Ovary (tissue), 9 donors: ENCODE results near the gene P2RY14. TPM values are rescaled to one million over a fixed set of nuclear protein-coding genes. Genes with fewer than 3 reads are reported as not detected.
"Not testable (repeated sequence)": the region's sequence is repeated elsewhere in the genome, so short reads cannot be mapped to it uniquely, and the experiment has no call there.

ENCODE experiments used
- DNase-seq, 5 donors: peaks; one replicate each; pipeline ENCODE4 v3.0.0-alpha.2; 2019 to 2020
- H3K27ac ChIP-seq, 2 donors: fragments of 200-600 bp; one replicate each; pipeline versions ENCODE4 v1.5.1 to v1.8.0; 2019 to 2022
- H3K27me3 ChIP-seq: fragments of 200-600 bp; one replicate; pipeline ENCODE4 v1.8.0; 2022
- H3K36me3 ChIP-seq: fragments of 200-600 bp; sonication (generic); one replicate; pipeline ENCODE4 v1.5.1; 2019
- H3K4me1 ChIP-seq: one replicate; pipeline ENCODE4 v1.8.1; 2013; ENCODE audit warnings: mild to moderate bottlenecking, moderate library complexity; ENCODE audit not compliant: insufficient read depth
- H3K4me3 ChIP-seq: fragments of 200-600 bp; sonication (generic); one replicate; pipeline ENCODE4 v1.5.1; 2017
- H3K9me3 ChIP-seq, 2 donors: fragments of 200-600 bp in 1 of 2; sonication (generic) in 1 of 2; one replicate each; pipeline versions ENCODE4 v1.5.1 to v1.8.1; 2013 to 2019; ENCODE audit warnings: mild to moderate bottlenecking in 1 of 2, moderate library complexity in 1 of 2
- EP300 ChIP-seq: sonication (generic); formaldehyde crosslinking; IDR thresholded peaks from one replicate; pipeline ENCODE4 v1.6.1; 2017; ENCODE audit warnings: antibody characterized with exemption
- POLR2A ChIP-seq: fragments of 450-650 bp; IDR thresholded peaks from one replicate; pipeline ENCODE4 v1.6.1; 2017; ENCODE audit warnings: antibody characterized with exemption, mild to moderate bottlenecking, moderate library complexity
- whole genome bisulfite sequencing, 3 donors: extraction: QIAGEN DNeasy Blood & Tissue Kit in 1 of 3; methylation state at CpG; one replicate each; pipeline versions ENCODE4 v1.1.5 to v1.1.7; 2013 to 2017; 5-methylcytosine and 5-hydroxymethylcytosine counted together
- intact Hi-C, 4 donors: fragments of 100-400 bp; cut with DNase I; formaldehyde crosslinking; loops; one replicate each; pipeline versions ENCODE4 v1.11.0 to v1.15.1; 2022 to 2023
- polyA plus RNA-seq, 2 donors: library from polyadenylated mRNA; stranded (reverse); fragments of 200-250 nt in 1 of 2; fragments of 350-450 nt in 1 of 2; fragmentation: Illumina TruSeq in 1 of 2; extraction: RNeasy Lipid Tissue Mini Kit (QIAGEN cat#74804) in 1 of 2; gene quantifications; one replicate each; pipeline ENCODE4 v1.2.3, GENCODE V29; 2013 to 2014
- total RNA-seq, 7 donors: library from RNA; depleted of rRNA in 2 of 7; stranded (reverse); fragments of >200 nt in 2 of 7; fragmentation: NEBNext Ultra II Directional in 3 of 7; extraction: Animal tissue kit (Norgen Biotek cat#: 25700) in 3 of 7; gene quantifications; one replicate each; pipeline versions ENCODE4 v1.1.0 to v1.2.4, GENCODE V29; 2016 to 2023
- TF ChIP-seq, protein P1 (sequence below), 3 donors: fragments of 450-650 bp in 2 of 3; fragments of 200-600 bp in 1 of 3; IDR thresholded peaks; one replicate each; pipeline versions ENCODE4 v1.5.1 to v1.8.0; 2016 to 2022; ENCODE audit warnings: antibody characterized with exemption in 3 of 3, mild to moderate bottlenecking in 1 of 3
- donor health status: DM: no; HTN: no; CAD: no; lungs with moderate emphysema.
- donor health status: DM: no; HTN: no; CAD: no.
- donor health status: Bipolar disorder and iron deficiency.
- donor health status: DM: yes; HTN: yes; CAD: no.
- donor health status: DM: no; HTN: no; CAD: no.
- donor health status: DM: yes; HTN: yes; CAD: no.

P2RY14 gene
- total and polyA plus RNA-seq, 9 donors: 0.28 to 2.8 (median 0.70) TPM; not detected in 1

DNA sequence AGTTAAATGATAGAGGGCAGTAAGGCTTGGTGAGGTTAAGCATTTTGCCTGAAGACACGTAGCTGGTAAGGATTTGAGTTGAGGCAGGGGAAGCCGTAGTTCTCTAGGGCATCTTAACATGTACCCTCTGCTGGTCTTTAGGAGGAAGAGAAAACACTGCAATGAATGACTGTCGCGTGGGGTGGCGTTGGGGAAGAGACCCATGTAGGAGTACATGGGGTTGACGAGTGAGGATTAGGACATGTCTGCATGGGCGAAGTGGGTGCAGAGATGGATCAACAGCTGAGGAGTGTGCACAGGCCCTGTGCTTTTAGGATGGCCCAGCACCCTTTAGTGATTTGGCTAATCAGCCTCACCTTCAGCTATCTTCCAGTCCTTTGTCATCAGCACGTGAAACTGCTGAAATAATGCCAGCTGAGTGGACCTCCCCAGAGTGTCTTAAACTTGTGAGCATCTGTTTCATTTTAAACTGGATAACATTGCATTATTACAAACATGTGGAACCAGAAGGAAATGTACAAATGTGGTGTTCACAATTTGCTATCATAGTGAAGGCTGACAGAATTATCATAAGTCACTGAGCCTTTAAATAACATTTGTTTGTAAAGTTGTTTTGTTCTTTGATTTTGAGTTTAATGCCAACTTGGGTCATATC, 15.3 kb downstream of the P2RY14 start:
- WGBS, 3 donors: 70 to 86% (median 74%) methylated on average over 8 of the region's 8 CpGs
- Histone ChIP-seq H3K4me1 (peaks cover 2% of the 10 kb centered on the region), H3K27me3 (no peaks in the 10 kb centered on the region), H3K36me3 (no peaks in the 10 kb centered on the region), H3K4me3 (no peak overlapping the region), H3K9me3 (no peaks in the 10 kb centered on the region), H3K27ac (no peak overlapping the region)
- DNase-seq: no peak
- TF ChIP-seq, protein P1, sequence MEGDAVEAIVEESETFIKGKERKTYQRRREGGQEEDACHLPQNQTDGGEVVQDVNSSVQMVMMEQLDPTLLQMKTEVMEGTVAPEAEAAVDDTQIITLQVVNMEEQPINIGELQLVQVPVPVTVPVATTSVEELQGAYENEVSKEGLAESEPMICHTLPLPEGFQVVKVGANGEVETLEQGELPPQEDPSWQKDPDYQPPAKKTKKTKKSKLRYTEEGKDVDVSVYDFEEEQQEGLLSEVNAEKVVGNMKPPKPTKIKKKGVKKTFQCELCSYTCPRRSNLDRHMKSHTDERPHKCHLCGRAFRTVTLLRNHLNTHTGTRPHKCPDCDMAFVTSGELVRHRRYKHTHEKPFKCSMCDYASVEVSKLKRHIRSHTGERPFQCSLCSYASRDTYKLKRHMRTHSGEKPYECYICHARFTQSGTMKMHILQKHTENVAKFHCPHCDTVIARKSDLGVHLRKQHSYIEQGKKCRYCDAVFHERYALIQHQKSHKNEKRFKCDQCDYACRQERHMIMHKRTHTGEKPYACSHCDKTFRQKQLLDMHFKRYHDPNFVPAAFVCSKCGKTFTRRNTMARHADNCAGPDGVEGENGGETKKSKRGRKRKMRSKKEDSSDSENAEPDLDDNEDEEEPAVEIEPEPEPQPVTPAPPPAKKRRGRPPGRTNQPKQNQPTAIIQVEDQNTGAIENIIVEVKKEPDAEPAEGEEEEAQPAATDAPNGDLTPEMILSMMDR (IDR thresholded peaks at IDR 0.05): no peak
- no peak for TF ChIP-seq POLR2A
- intact Hi-C loops: no loop called here

DNA sequence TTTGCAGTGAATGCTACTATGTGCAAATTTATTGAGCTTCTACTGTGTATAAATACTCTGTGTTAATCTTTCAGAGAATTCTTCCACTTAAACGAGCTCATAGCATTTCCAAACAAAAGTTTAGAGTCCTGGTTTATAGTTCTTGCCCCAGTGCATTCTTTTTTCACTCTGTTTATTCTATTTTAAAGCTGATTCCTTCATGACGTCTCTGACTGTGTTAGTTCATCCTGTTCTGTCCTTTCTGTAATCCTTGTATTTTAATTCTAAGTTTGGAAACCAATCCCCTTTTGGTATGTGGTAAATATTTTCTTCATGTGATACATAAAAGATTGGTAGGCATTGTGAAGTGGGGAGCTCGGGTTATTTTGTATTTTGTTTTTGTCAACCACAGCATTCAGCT, 18.7 kb downstream of the P2RY14 start:
- Histone ChIP-seq H3K4me1 (peaks cover 2% of the 10 kb centered on the region), H3K9me3 (no peaks in the 10 kb centered on the region), H3K27ac (no peak overlapping the region), H3K27me3 (no peaks in the 10 kb centered on the region), H3K36me3 (no peaks in the 10 kb centered on the region), H3K4me3 (no peak overlapping the region)
- intact Hi-C loops: no loop called here
- 25 to 38% (median 32%) methylated on average over 3 of the region's 3 CpGs for WGBS, 3 donors
- DNase-seq: no peak
- no peak for TF ChIP-seq EP300
- TF ChIP-seq, protein P1 (IDR thresholded peaks at IDR 0.05): no peak
- no peak for TF ChIP-seq POLR2A

DNA sequence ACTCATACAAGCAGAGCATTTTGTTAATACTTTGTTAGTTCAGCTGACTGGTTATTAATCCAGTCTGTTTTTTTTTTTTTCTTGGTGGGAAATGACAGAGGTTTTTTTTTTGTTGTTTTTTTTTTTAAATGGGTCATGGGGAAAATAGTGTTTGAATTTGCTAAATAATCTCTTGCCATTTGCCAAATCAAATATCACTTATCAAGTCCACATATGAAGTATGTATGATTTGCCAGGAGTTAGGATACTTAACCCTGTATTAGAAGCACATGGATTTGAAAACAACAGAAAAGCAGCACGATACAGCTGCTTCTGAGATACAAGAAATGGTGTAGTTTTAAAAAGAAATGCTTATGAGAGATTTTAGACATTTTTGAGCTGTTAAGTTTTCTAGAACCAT, 21.6 kb downstream of the P2RY14 start:
- Histone ChIP-seq H3K27ac (no peak overlapping the region), H3K4me1 (no peaks in the 10 kb centered on the region)

DNA sequence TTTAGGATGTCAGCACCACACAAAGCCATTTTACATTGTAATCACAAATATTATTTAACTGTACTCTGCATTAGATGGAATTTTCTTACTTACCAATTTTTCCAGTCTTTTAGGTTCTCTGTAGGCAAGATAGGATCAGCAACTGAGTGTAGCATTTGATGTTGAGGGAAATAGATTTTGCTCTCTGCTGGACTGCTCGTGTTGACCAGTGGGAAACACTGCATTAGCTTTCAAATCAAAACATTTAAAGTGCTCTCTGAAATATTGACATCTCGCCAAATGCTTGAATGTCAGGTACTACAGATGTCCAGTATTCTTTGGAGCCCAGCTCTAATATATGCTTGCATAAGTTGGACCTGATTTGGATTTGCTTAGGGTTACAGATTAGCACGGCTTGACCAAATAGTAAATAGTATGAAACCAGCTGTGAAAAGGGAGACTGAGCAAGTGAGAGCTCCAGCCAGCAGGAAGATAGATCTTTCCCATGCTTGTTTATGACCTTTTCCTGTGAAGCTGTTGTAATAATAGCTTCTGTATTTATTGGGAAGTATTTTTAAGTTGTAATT, 29.5 kb downstream of the P2RY14 start:
- H3K9me3 ChIP-seq: no peaks in the 10 kb centered on the region
- H3K4me3 ChIP-seq: no peak overlapping the region
- H3K36me3 ChIP-seq: no peaks in the 10 kb centered on the region
- H3K27ac ChIP-seq: no peak overlapping the region
- no peaks in the 10 kb centered on the region for H3K27me3 ChIP-seq
- TF ChIP-seq POLR2A (no peak), EP300 (no peak)
- TF ChIP-seq, protein P1 (IDR thresholded peaks at IDR 0.05): no peak
- H3K4me1 ChIP-seq: peaks cover 2% of the 10 kb centered on the region
- intact Hi-C loops: no loop called here
- WGBS, 3 donors: 8 to 32% (median 17%) methylated on average over 3 of the region's 3 CpGs
- DNase-seq: no peak

More for the DNA sequence above, 21.6 kb downstream of the P2RY14 start:
- WGBS, 3 donors: 12 to 33% (median 17%) methylated on average over 1 of the region's 1 CpG
- H3K27me3 ChIP-seq: no peaks in the 10 kb centered on the region
- no peak for DNase-seq
- no peak for TF ChIP-seq EP300
- TF ChIP-seq POLR2A: no peak
- TF ChIP-seq, protein P1 (IDR thresholded peaks at IDR 0.05): no peak
- no peaks in the 10 kb centered on the region for H3K9me3 ChIP-seq
- no peaks in the 10 kb centered on the region for H3K36me3 ChIP-seq
- H3K4me3 ChIP-seq: no peak overlapping the region
- intact Hi-C loops: no loop called here

DNA sequence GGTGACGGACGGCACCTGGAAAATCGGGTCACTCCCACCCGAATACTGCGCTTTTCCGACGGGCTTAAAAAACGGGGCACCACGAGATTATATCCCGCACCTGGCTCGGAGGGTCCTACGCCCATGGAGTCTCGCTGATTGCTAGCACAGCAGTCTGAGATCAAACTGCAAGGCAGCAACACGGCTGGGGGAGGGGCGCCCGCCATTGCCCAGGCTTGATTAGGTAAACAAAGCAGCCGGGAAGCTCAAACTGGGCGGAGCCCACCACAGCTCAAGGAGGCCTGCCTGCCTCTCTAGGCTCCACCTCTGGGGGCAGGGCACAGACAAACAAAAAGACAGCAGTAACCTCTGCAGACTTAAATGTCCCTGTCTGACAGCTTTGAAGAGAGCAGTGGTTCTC, 36.3 kb downstream of the P2RY14 start:
- H3K27me3 ChIP-seq, H3K4me3 ChIP-seq, DNase-seq, H3K36me3 ChIP-seq, H3K27ac ChIP-seq, H3K9me3 ChIP-seq, H3K4me1 ChIP-seq, intact Hi-C loops: not testable (repeated sequence)
- WGBS, 3 donors: 87 to 94% (median 92%) methylated on average over 14 to 18 of the region's 18 CpGs
